Measurements from ENCODE around the gene NIPA2.
"Not testable (repeated sequence)": the region's sequence is repeated elsewhere in the genome, so short reads cannot be mapped to it uniquely, and the experiment has no call there.

NIPA2 gene

DNA sequence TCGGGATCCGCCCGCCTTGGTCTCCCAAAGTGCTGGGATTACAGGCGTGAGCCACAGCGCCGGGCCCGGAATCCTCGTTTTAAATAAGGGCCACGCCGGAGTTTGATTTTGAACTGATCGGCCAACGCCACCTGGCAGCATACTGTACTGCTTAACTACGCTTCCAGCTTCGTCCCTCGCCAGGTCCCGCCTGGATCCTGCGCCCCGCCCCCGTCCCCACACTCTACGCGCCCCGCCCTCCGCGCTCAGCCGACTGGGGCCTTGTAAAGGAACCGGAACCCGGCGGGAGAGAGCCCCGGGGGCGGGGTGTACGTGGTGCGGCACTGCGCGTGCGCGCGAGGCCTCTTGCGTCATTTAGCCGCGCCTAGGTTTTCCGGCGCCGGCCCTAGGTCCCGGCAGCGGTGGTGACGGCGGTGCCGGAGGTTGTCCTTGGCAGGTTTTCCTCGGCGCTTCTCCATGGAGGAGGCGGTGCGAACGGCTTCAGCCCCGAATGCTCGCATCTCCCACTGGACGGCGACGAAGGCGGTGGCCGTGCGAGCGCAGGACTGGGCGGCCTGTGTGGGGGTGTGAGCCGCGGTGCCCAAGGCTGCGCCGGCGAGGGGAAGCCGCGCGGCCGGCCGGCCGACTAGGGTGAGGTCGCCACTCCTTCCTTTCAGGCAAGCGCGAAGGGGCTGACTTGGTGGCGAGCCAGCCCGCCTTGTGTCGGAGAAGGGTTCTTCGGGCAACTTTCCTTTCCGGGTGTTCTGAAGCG lies at the start of gene NIPA2:
Gene NIPA2 (plus strand): TSS at position 375 of the 751 bp plus-strand sequence. CDS start 13,066 bp downstream, outside the sequence.
- ATAC-seq (replicated peaks) (peak; percentile 85), DNase-seq (peak; percentile 98)
- peaks cover 15 to 29% of the 10 kb centered on the region in 2 donors for H3K4me1 Mint-ChIP-seq
- H3K9me3 Mint-ChIP-seq, result no peaks in the 10 kb centered on the region
- peak within 1 kb of the TSS; percentile 85 to 91 for H3K4me3 Mint-ChIP-seq
- H3K27ac Mint-ChIP-seq, result peak within 1 kb of the TSS; percentile 99
- no peaks in the 10 kb centered on the region for H3K27me3 Mint-ChIP-seq
- H3K36me3 Mint-ChIP-seq, result peaks cover 30 to 32% of the 10 kb centered on the region in 2 donors

DNA sequence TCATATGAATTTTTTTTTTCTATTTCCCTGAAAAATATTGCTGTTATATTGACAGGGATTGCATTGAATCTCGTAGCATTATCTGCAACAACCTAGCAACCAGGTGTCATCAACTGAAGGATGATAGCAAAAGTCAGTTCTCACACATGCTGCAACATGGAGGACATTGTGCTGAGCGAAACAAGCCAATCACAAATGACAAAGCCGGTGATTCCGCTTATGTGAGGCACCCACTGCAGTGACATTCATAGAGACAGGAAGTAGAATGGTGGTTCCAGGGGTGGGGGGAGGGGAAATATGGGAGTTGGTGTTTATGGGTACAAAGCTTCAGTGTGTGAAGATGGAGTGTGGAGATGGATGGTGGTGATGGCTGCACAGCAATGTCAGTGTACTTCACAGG lies 44.4 kb upstream of the NIPA2 start:
- no peak overlapping the region for H3K4me3 Mint-ChIP-seq
- no peak for ATAC-seq (replicated peaks)
- no peaks in the 10 kb centered on the region for H3K27me3 Mint-ChIP-seq
- peaks cover 34 to 92% of the 10 kb centered on the region in 2 donors for H3K4me1 Mint-ChIP-seq
- H3K27ac Mint-ChIP-seq, result no peak overlapping the region
- peaks cover 45 to 46% of the 10 kb centered on the region in 2 donors for H3K36me3 Mint-ChIP-seq
- H3K9me3 Mint-ChIP-seq, result peaks cover 4 to 5% of the 10 kb centered on the region in 2 donors
- DNase-seq, result no peak

DNA sequence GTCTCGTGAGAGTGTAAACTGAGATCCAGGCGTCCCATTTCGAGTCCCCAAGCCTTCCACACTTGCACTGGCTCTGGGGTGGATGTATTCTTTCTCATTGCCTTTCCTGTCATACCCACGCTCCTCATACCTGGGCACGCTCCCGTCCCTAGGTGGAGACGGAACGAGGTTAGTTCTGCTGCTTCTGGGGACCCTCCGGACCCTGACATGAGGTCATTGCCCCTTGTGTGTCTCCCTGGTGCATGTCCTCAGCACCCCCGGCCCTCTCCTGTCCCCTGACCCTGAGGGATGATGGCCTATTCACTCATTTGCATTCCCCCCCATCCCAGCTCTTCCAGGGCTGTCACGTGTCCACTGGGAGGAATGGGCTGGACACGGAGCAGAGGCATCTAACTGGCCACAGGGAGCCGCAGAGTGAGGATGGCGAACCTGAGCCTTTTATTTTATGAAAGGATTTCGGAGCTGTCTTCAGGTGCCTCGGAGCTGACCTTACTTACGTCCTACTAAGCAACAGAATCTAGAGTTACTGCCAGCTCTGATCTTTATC lies 43.8 kb upstream of the NIPA2 start:
- Mint-ChIP-seq H3K27ac (no peak overlapping the region), H3K9me3 (no peaks in the 10 kb centered on the region), H3K36me3 (peaks cover 41 to 42% of the 10 kb centered on the region in 2 donors), H3K4me1 (peaks cover 31 to 91% of the 10 kb centered on the region in 2 donors), H3K27me3 (no peaks in the 10 kb centered on the region), H3K4me3 (peak overlapping the region in 1 of 2 donors; percentile 32)
- no peak for DNase-seq
- no peak for ATAC-seq (replicated peaks)

- no peak for DNase-seq
- no peaks in the 10 kb centered on the region for H3K27me3 Mint-ChIP-seq
- peak overlapping the region in 1 of 2 donors; percentile 32 for H3K4me3 Mint-ChIP-seq
- peak overlapping the region; percentile 66 for H3K27ac Mint-ChIP-seq
- no peak for ATAC-seq (replicated peaks)
- no peaks in the 10 kb centered on the region for H3K9me3 Mint-ChIP-seq
- H3K4me1 Mint-ChIP-seq, result peaks cover 32 to 91% of the 10 kb centered on the region in 2 donors
- H3K36me3 Mint-ChIP-seq, result peaks cover 39 to 43% of the 10 kb centered on the region in 2 donors
These were observed 43.0 kb upstream of the NIPA2 start for GRCh38 chr15:22795206-22796063.

DNA sequence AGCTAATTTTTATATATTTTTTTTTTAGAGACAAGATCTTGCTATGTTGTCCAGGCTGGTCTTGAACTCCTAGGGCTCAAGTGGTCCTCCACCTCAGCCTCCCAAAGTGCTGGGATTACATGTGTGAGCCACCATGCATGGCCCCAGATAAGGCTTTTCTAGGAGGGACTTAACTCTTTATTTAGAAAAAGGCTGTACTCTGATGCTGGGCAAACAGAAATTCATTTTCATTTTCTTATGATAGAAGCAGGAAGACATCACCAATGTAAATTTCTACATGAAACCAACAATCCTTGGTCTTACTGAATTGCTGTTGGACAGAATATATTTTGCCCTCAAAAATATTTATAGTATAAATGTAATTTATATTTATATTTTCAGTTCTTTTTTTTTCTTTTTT lies 42.4 kb upstream of the NIPA2 start:
- H3K4me1 Mint-ChIP-seq, result peaks cover 33 to 88% of the 10 kb centered on the region in 2 donors

GRCh38 chr15:22799902-22800301 lies 38.6 kb upstream of the NIPA2 start:
- no peak overlapping the region for H3K27ac Mint-ChIP-seq
- H3K4me1 Mint-ChIP-seq, result peaks cover 31 to 73% of the 10 kb centered on the region in 2 donors
- no peak for ATAC-seq (replicated peaks)

More for the DNA sequence above, 42.4 kb upstream of the NIPA2 start:
- Mint-ChIP-seq H3K4me3 (peak overlapping the region; percentile 67 to 78), H3K36me3 (peaks cover 41 to 43% of the 10 kb centered on the region in 2 donors), H3K27me3 (no peaks in the 10 kb centered on the region), H3K9me3 (no peaks in the 10 kb centered on the region), H3K27ac (peak overlapping the region; percentile 95)
- ATAC-seq (replicated peaks) (no peak), DNase-seq (no peak)

DNA sequence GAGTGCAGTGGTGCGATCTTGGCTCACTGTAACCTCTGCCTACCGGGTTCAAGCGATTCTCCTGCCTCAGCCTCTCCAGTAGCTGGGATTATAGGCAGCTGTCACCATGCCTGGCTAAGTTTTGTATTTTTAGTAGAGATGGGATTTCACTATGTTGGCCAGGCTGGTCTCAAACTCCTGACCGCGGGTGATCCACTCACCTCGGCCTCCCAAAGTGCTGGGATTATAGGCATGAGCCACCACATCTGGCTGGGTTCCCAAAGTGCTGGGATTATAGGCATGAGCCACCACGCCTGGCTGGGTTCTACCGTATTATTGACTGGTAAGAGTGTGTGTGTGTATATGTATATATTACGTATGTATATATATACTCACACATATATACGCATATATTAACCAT lies 35.5 kb upstream of the NIPA2 start:
- not testable (repeated sequence) for H3K27ac Mint-ChIP-seq; H3K9me3 Mint-ChIP-seq; H3K27me3 Mint-ChIP-seq; DNase-seq; H3K4me3 Mint-ChIP-seq; ATAC-seq (replicated peaks)
- Mint-ChIP-seq H3K4me1 (peaks cover 24 to 52% of the 10 kb centered on the region in 2 donors), H3K36me3 (peaks cover 13 to 31% of the 10 kb centered on the region in 2 donors)

More at GRCh38 chr15:22799902-22800301, 38.6 kb upstream of the NIPA2 start:
- Mint-ChIP-seq H3K36me3 (peaks cover 19 to 30% of the 10 kb centered on the region in 2 donors), H3K27me3 (no peaks in the 10 kb centered on the region), H3K9me3 (no peaks in the 10 kb centered on the region), H3K4me3 (no peak overlapping the region)
- DNase-seq, result no peak

DNA sequence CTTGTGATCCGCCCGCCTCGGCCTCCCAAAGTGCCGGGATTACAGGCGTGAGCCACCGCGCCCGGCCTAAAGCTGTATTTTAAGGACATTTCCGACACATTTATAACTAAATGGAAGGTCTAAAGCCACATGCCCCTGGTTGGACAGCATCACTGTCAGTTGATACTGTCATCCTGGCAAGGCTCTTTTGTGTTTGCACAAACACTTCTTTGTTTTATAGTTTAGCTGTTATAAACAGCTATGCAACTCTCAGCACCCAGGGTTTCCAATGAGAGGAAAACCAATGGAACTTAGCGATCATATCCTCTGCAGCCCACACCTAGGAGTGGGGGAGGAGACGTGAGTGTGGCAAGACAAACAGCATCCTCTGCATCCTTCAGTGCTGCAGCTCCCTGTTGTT lies 32.3 kb upstream of the NIPA2 start:
- peaks cover 3 to 23% of the 10 kb centered on the region in 2 donors for H3K36me3 Mint-ChIP-seq
- no peak overlapping the region for H3K27ac Mint-ChIP-seq
- no peak overlapping the region for H3K4me3 Mint-ChIP-seq
- ATAC-seq (replicated peaks) (no peak), DNase-seq (no peak)
- H3K27me3 Mint-ChIP-seq, result no peaks in the 10 kb centered on the region
- H3K4me1 Mint-ChIP-seq, result peaks cover 23 to 55% of the 10 kb centered on the region in 2 donors
- H3K9me3 Mint-ChIP-seq, result no peaks in the 10 kb centered on the region

DNA sequence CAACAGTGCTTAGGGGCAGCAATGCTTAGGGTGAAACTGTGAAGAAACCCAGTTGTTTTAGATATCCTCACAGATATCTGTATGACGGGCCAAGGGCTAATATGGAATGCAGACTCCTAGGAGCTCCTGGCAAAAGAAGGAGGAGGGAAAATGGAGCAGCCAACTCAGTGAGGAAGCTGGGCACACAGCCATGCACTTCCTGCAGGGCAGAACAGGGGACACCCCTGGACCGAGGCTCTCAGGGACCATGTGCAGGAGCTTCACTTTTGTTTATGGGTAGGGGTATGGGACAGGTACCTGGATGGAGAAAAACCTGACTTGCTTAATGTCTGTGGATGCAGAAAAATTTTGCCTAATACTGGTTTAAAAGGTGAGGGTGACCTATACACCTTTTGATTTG lies 31.8 kb upstream of the NIPA2 start:
- Mint-ChIP-seq H3K27me3 (no peaks in the 10 kb centered on the region), H3K36me3 (peaks cover 3 to 22% of the 10 kb centered on the region in 2 donors), H3K27ac (no peak overlapping the region), H3K4me3 (no peak overlapping the region), H3K9me3 (no peaks in the 10 kb centered on the region), H3K4me1 (peaks cover 21 to 55% of the 10 kb centered on the region in 2 donors)
- no peak for DNase-seq
- ATAC-seq (replicated peaks), result no peak

GRCh38 chr15:22807831-22808230 lies 30.6 kb upstream of the NIPA2 start:
- not testable (repeated sequence) for H3K27ac Mint-ChIP-seq; ATAC-seq (replicated peaks); H3K9me3 Mint-ChIP-seq; H3K4me3 Mint-ChIP-seq; H3K27me3 Mint-ChIP-seq; DNase-seq
- Mint-ChIP-seq H3K4me1 (peaks cover 23 to 52% of the 10 kb centered on the region in 2 donors), H3K36me3 (peaks cover 11 to 31% of the 10 kb centered on the region in 2 donors)

- Mint-ChIP-seq H3K27me3 (no peaks in the 10 kb centered on the region), H3K4me1 (peaks cover 23 to 52% of the 10 kb centered on the region in 2 donors), H3K36me3 (peaks cover 13 to 33% of the 10 kb centered on the region in 2 donors), H3K27ac (peak overlapping the region; percentile 53), H3K4me3 (no peak overlapping the region), H3K9me3 (no peaks in the 10 kb centered on the region)
- DNase-seq (no peak), ATAC-seq (replicated peaks) (no peak)
These were observed 30.2 kb upstream of the NIPA2 start for GRCh38 chr15:22808240-22808639.

DNA sequence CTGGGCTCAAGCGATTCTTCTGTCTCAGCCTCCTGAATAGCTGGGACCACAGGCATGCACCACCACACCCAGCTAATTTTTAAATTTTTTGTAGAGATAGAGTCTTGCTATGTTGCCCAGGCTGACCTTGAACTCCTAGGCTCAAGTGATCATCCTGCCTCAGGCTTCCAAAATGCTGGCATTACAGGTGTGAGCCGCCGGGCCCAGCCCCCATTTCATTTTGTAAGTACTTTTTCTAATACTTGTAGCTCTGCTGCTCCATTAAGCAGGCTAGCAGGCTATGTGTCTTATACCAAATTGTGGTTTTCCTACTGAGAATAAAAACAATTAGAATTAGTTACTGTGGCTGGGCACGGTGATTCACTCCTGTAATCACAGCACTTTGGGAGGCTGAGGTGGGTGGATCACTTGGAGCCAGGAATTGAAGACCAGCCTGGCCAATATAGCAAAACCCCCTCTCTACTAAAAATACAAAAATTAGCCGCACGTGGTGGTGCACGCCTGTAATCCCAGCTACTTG lies 29.6 kb upstream of the NIPA2 start:
- H3K36me3 Mint-ChIP-seq, result peaks cover 13 to 36% of the 10 kb centered on the region in 2 donors
- peaks cover 25 to 57% of the 10 kb centered on the region in 2 donors for H3K4me1 Mint-ChIP-seq
- no peaks in the 10 kb centered on the region for H3K27me3 Mint-ChIP-seq
- H3K4me3 Mint-ChIP-seq, result peak overlapping the region in 1 of 2 donors; percentile 16
- DNase-seq, result no peak
- H3K9me3 Mint-ChIP-seq, result no peaks in the 10 kb centered on the region
- no peak for ATAC-seq (replicated peaks)
- H3K27ac Mint-ChIP-seq, result peak overlapping the region; percentile 62

DNA sequence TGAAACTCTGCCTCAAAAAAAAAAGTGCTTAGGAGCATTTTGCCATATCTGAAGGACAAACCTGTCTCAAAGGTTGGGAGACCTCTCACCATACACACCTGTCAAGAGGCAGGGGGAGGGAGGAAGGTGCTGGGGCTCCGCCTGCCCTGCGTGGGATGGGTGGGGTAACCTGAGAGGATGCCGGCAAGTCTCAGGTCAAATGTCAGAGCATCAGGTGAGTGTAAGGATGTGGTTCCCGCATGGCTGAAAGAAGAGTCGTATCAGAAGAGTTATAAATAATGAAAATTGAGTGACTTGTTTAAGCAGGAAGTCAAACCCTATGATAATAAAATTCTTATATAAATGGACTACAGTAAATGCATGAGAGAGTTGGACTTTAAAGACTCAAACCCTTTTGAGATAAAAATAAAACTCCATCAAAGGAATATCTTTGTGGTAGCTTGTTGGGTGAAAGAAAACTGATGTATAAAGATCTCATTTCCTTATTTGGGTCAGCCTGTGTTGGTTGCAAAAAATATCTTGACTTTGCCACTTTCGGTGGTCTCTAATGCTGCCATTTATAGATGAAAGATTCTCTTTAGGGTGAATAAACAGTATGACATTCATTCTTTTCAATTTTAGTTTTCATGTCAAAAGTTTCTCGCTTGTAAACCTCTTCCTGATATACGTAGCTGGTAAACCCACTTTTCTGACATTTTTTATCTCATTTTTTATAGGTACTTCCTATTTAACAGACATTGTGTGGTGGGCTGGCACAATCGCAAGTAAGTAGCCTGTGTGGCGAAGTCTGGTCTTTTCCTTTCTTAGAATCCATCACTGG lies 28.2 kb upstream of the NIPA2 start:
- peak overlapping the region; percentile 85 for H3K27ac Mint-ChIP-seq
- H3K4me3 Mint-ChIP-seq, result peak overlapping the region; percentile 36 to 59
- ATAC-seq (replicated peaks) (peak; percentile 75 to 78), DNase-seq (peak; percentile 19)
- no peaks in the 10 kb centered on the region for H3K9me3 Mint-ChIP-seq
- H3K36me3 Mint-ChIP-seq, result peaks cover 21 to 41% of the 10 kb centered on the region in 2 donors
- H3K27me3 Mint-ChIP-seq, result no peaks in the 10 kb centered on the region
- H3K4me1 Mint-ChIP-seq, result peaks cover 25 to 66% of the 10 kb centered on the region in 2 donors
